Left lung (tissue), 10 donors: ENCODE data around the gene ITSN1. TPM values are rescaled to one million over a fixed set of nuclear protein-coding genes. Genes with fewer than 3 reads are reported as not detected.

Experiments used
- ATAC-seq: fragments of 200-7000 bp; cut with Tn5 transposase; one replicate; pipeline ENCODE4 v1.9.1; 2020; ENCODE audit warnings: moderate library complexity
- DNase-seq, 4 donors: peaks; one replicate each; pipeline ENCODE4 v3.0.0-alpha.2; 2013 to 2020
- H3K27ac ChIP-seq, 2 donors: fragments of 200-600 bp; sonication (generic) in 1 of 2; one replicate each; pipeline versions ENCODE4 v1.5.0 to v1.8.0; 2020 to 2021
- H3K27me3 ChIP-seq, 2 donors: fragments of 200-600 bp; sonication (generic) in 1 of 2; one replicate each; pipeline versions ENCODE4 v1.5.0 to v1.8.0; 2020 to 2021
- H3K36me3 ChIP-seq, 2 donors: fragments of 200-600 bp; sonication (generic) in 1 of 2; one replicate each; pipeline versions ENCODE4 v1.5.0 to v1.8.0; 2020 to 2021
- H3K4me1 ChIP-seq, 2 donors: fragments of 200-600 bp; one replicate each; pipeline ENCODE4 v1.8.0; 2021
- H3K4me3 ChIP-seq, 2 donors: fragments of 200-600 bp; sonication (generic) in 1 of 2; one replicate each; pipeline versions ENCODE4 v1.5.0 to v1.8.0; 2020 to 2021; ENCODE audit warnings: mild to moderate bottlenecking in 1 of 2
- H3K9me3 ChIP-seq, 2 donors: fragments of 200-600 bp; sonication (generic) in 1 of 2; one replicate each; pipeline versions ENCODE4 v1.5.0 to v1.8.0; 2020 to 2021
- CTCF ChIP-seq, 2 donors: fragments of 200-600 bp; sonication (generic) in 1 of 2; IDR thresholded peaks; one replicate each; pipeline versions ENCODE4 v1.5.0 to v1.8.0; 2021; ENCODE audit warnings: antibody characterized with exemption in 2 of 2
- intact Hi-C, 2 donors: fragments of 100-400 bp; cut with DNase I; formaldehyde crosslinking; loops; one replicate each; pipeline versions ENCODE4 v1.11.2 to v1.14.2; 2022
- polyA plus RNA-seq, 6 donors: library from polyadenylated mRNA; unstranded; fragments of 120-200 nt; gene quantifications; one replicate each; pipeline ENCODE4 v1.2.1, GENCODE V29; 2013; ENCODE audit not compliant: insufficient read length in 6 of 6
- total RNA-seq, 2 donors: library from RNA; stranded (reverse); fragmentation: NEBNext Ultra II Directional; extraction: Animal tissue kit (Norgen Biotek cat#: 25700); gene quantifications; one replicate each; pipeline ENCODE4 v1.2.1, GENCODE V29; 2021
- donor health status: DM: no; HTN: yes; CAD: no.
- donor health status: DM: no; HTN: no; CAD: no.

Gene ITSN1
- total and polyA plus RNA-seq, 8 donors = 38.9 to 59.1 (median 50.8) TPM

DNA sequence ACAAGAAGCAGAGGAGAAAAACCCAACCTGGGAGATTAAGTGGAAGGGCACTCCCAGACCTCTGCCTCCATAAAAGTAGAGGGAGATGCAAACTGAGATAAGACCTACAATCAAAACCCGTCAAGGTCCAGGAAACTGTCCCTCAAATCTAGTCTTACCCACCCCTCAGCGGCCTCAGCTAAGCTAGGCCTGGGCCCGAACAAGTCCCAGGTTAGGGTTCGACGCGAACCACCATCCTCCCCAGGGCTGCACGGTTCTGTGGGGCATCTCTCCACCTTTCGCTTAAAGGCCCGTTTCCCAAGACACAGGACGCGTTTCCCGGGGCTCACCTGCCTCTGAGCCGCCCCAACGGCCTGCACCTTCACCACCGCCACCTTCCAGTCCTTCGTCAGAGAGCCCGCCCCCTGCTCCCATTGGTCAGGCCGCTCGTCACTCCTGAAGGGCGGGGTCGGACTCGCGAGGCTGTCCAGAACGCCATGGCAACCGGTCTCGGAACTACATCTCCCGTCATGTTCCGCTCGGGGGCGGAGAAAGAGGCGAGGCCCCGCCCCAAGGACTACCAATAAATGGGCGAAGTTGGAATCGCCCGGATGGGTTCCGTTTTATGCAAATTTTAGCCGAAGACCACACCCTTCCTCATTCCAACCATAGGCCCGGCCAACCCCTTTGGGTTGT, 812 bp upstream of the ITSN1 start, which contains the start of gene CRYZL1:
Gene CRYZL1, minus strand, starts transcription at position 390 of the 675 bp plus-strand sequence. CDS start 10,190 bp downstream, outside the sequence.
- ATAC-seq (peak; percentile 89), DNase-seq (peak; percentile 99 to 100 (median 100))
- H3K9me3 ChIP-seq = no peaks in the 10 kb centered on the region
- H3K36me3 ChIP-seq = no peaks in the 10 kb centered on the region
- H3K27me3 ChIP-seq = peaks cover 0 to 11% of the 10 kb centered on the region in 2 donors
- H3K27ac ChIP-seq = peak within 1 kb of the TSS; percentile 91
- peaks cover 7 to 42% of the 10 kb centered on the region in 2 donors for H3K4me1 ChIP-seq
- peak within 1 kb of the TSS; percentile 82 to 97 for H3K4me3 ChIP-seq
- intact Hi-C loops = loop anchor here in 1 of 2 donors (10.0 kb wide), 1 partner anchor 263 kb away; no protein-coding TSS in a partner anchor
- TF ChIP-seq CTCF (IDR thresholded peaks at IDR 0.05) = no peak

GRCh38 chr21:33642896-33643657, 776 bp downstream of the ITSN1 start:
- DNase-seq = peak; percentile 29 to 87 (median 37)

DNA sequence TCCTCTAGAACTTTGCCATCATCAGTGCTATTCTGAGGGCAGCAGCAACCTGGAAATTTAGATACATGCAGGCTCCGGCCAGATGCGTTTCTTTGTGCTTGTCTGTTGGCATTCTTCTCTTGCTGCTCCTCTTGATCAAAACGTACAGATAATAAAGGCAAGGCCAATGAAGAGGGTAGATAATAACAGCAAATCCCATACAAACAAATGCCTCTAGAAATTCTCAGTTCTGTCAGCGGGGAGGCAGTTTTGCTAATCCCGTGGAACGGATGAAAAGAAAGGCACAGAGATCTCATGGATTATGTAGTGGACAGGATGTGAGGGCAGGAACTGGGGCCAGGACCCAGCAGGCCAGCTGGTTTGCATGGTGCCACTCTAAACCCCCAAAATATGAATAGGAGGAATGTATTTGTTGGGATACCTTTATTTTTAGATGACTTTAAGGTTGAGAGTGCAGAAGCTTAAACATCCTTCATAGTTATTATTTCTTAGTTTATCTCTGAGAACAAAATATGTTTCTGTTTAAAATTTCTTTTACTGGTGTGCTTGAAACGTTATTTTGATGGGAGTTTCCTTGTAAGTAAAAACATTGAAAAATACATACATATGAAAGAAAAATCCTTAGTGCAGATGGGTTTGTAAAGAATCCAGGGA, 1.5 kb downstream of the ITSN1 start:
- intact Hi-C loops = loop anchor here in 1 of 2 donors (10.0 kb wide), 1 partner anchor 261 kb away; no protein-coding TSS in a partner anchor
- no peak for ATAC-seq

More at GRCh38 chr21:33642896-33643657, 776 bp downstream of the ITSN1 start:
- no peak for ATAC-seq
- Histone ChIP-seq H3K27me3 (peaks cover 0 to 11% of the 10 kb centered on the region in 2 donors), H3K27ac (peak overlapping the region; percentile 91), H3K4me3 (peak overlapping the region; percentile 82 to 97), H3K36me3 (no peaks in the 10 kb centered on the region), H3K4me1 (peaks cover 7 to 42% of the 10 kb centered on the region in 2 donors), H3K9me3 (no peaks in the 10 kb centered on the region)
- no peak for TF ChIP-seq CTCF (IDR thresholded peaks at IDR 0.05)
- intact Hi-C loops = loop anchor here in 1 of 2 donors (10.0 kb wide), 1 partner anchor 262 kb away; no protein-coding TSS in a partner anchor

GRCh38 chr21:33644383-33645074, 2.2 kb downstream of the ITSN1 start:
- Histone ChIP-seq H3K27ac (peak overlapping the region; percentile 39 to 91), H3K4me3 (peak overlapping the region in 1 of 2 donors; percentile 97), H3K27me3 (peaks cover 0 to 11% of the 10 kb centered on the region in 2 donors), H3K4me1 (peaks cover 7 to 41% of the 10 kb centered on the region in 2 donors), H3K9me3 (no peaks in the 10 kb centered on the region), H3K36me3 (no peaks in the 10 kb centered on the region)
- intact Hi-C loops = loop anchor here in 1 of 2 donors (10.0 kb wide), 1 partner anchor 260 kb away; no protein-coding TSS in a partner anchor
- DNase-seq (peak in 2 of 4 donors; percentile 57 to 69), ATAC-seq (no peak)
- no peak for TF ChIP-seq CTCF (IDR thresholded peaks at IDR 0.05)

More for the DNA sequence above, 1.5 kb downstream of the ITSN1 start:
- Histone ChIP-seq H3K4me1 (peaks cover 7 to 36% of the 10 kb centered on the region in 2 donors), H3K27ac (peak overlapping the region; percentile 91), H3K36me3 (no peaks in the 10 kb centered on the region), H3K27me3 (peaks cover 0 to 11% of the 10 kb centered on the region in 2 donors), H3K9me3 (no peaks in the 10 kb centered on the region), H3K4me3 (peak overlapping the region; percentile 82 to 97)
- no peak for TF ChIP-seq CTCF (IDR thresholded peaks at IDR 0.05)
- peak in 1 of 4 donors; percentile 21 for DNase-seq
